ENCODE data around the gene SPATA12. TPM values are rescaled to one million over a fixed set of nuclear protein-coding genes. Genes with fewer than 3 reads are reported as not detected.

The SPATA12 gene
- total RNA-seq, 4 donors from 2014 or later: not detected

DNA sequence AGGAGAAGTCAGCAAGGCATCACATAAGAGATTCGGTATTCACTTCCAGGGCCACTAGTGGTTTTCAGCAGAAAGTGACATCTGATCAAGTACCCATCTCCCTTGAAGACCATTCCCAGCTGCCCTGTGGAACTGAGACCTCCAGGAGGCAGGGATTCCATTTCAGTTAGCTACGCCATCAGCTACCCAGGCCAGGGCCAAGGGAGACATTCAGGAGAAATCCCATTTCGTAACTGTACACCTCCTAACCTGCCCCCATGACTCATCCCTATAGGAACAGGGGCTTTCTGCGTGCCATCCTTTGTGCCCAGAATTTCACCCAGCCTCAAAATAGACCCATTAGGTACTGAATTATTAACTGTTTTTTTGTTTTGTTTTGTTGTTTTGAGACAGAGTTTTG, 24.7 kb downstream of the SPATA12 start:
- Histone ChIP-seq H3K27ac (no peak overlapping the region), H3K27me3 (no peaks in the 10 kb centered on the region), H3K9me3 (no peaks in the 10 kb centered on the region), H3K4me3 (no peak overlapping the region), H3K36me3 (no peaks in the 10 kb centered on the region), H3K4me1 (no peaks in the 10 kb centered on the region)
- WGBS, 2 donors (ENCODE audit: low coverage in 1 of 2): 98 to 100% methylated on average over 2 to 4 of the region's 4 CpGs
- ATAC-seq: no peak
- TF ChIP-seq POLR2A (IDR thresholded peaks at IDR 0.05): no peak
- TF ChIP-seq POLR2AphosphoS5 (IDR thresholded peaks at IDR 0.05): no peak
- TF ChIP-seq EP300 (IDR thresholded peaks at IDR 0.05): no peak
- TF ChIP-seq, protein P1, sequence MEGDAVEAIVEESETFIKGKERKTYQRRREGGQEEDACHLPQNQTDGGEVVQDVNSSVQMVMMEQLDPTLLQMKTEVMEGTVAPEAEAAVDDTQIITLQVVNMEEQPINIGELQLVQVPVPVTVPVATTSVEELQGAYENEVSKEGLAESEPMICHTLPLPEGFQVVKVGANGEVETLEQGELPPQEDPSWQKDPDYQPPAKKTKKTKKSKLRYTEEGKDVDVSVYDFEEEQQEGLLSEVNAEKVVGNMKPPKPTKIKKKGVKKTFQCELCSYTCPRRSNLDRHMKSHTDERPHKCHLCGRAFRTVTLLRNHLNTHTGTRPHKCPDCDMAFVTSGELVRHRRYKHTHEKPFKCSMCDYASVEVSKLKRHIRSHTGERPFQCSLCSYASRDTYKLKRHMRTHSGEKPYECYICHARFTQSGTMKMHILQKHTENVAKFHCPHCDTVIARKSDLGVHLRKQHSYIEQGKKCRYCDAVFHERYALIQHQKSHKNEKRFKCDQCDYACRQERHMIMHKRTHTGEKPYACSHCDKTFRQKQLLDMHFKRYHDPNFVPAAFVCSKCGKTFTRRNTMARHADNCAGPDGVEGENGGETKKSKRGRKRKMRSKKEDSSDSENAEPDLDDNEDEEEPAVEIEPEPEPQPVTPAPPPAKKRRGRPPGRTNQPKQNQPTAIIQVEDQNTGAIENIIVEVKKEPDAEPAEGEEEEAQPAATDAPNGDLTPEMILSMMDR (IDR thresholded peaks at IDR 0.05): no peak

GRCh38 chr3:57086201-57086600, 25.7 kb downstream of the SPATA12 start:
- no peak overlapping the region for H3K27ac ChIP-seq
- H3K27me3 ChIP-seq: no peaks in the 10 kb centered on the region
- TF ChIP-seq, protein P1 (IDR thresholded peaks at IDR 0.05): no peak
- TF ChIP-seq POLR2AphosphoS5 (IDR thresholded peaks at IDR 0.05): no peak
- no peak for TF ChIP-seq EP300 (IDR thresholded peaks at IDR 0.05)
- no peak for TF ChIP-seq POLR2A (IDR thresholded peaks at IDR 0.05)
- no peaks in the 10 kb centered on the region for H3K36me3 ChIP-seq
- no peaks in the 10 kb centered on the region for H3K9me3 ChIP-seq
- H3K4me1 ChIP-seq: no peaks in the 10 kb centered on the region
- H3K4me3 ChIP-seq: no peak overlapping the region
- no peak for ATAC-seq

GRCh38 chr3:57087361-57088092, 27.1 kb downstream of the SPATA12 start:
- H3K36me3 ChIP-seq: no peaks in the 10 kb centered on the region
- no peak overlapping the region for H3K27ac ChIP-seq
- no peak for ATAC-seq
- no peaks in the 10 kb centered on the region for H3K4me1 ChIP-seq
- no peak overlapping the region for H3K4me3 ChIP-seq
- H3K27me3 ChIP-seq: no peaks in the 10 kb centered on the region
- WGBS, 2 donors (ENCODE audit: low coverage in 1 of 2): 100% methylated on average over 1 of the region's 1 CpG
- H3K9me3 ChIP-seq: no peaks in the 10 kb centered on the region
- TF ChIP-seq EP300 (IDR thresholded peaks at IDR 0.05): no peak
- TF ChIP-seq POLR2A (IDR thresholded peaks at IDR 0.05): no peak
- TF ChIP-seq POLR2AphosphoS5 (IDR thresholded peaks at IDR 0.05): no peak
- TF ChIP-seq, protein P1 (IDR thresholded peaks at IDR 0.05): no peak

GRCh38 chr3:57088503-57088902, 28.0 kb downstream of the SPATA12 start:
- Histone ChIP-seq H3K9me3 (no peaks in the 10 kb centered on the region), H3K36me3 (no peaks in the 10 kb centered on the region), H3K4me1 (no peaks in the 10 kb centered on the region), H3K4me3 (no peak overlapping the region), H3K27me3 (no peaks in the 10 kb centered on the region), H3K27ac (no peak overlapping the region)
- 84 to 93% methylated on average over 5 of the region's 5 CpGs for WGBS, 2 donors (ENCODE audit: low coverage in 1 of 2)
- no peak for ATAC-seq
- TF ChIP-seq POLR2A (IDR thresholded peaks at IDR 0.05) (no peak), EP300 (IDR thresholded peaks at IDR 0.05) (no peak), POLR2AphosphoS5 (IDR thresholded peaks at IDR 0.05) (no peak)
- TF ChIP-seq, protein P1 (IDR thresholded peaks at IDR 0.05): no peak

- TF ChIP-seq POLR2AphosphoS5 (IDR thresholded peaks at IDR 0.05): no peak
- TF ChIP-seq POLR2A (IDR thresholded peaks at IDR 0.05): no peak
- TF ChIP-seq, protein P1 (IDR thresholded peaks at IDR 0.05): no peak
- no peak for TF ChIP-seq EP300 (IDR thresholded peaks at IDR 0.05)
- no peaks in the 10 kb centered on the region for H3K9me3 ChIP-seq
- no peaks in the 10 kb centered on the region for H3K4me1 ChIP-seq
- WGBS, 2 donors (ENCODE audit: low coverage in 1 of 2): 80 to 85% methylated on average over 1 to 3 of the region's 4 CpGs
- H3K4me3 ChIP-seq: no peak overlapping the region
- no peak for ATAC-seq
- no peak overlapping the region for H3K27ac ChIP-seq
- H3K27me3 ChIP-seq: no peaks in the 10 kb centered on the region
- H3K36me3 ChIP-seq: no peaks in the 10 kb centered on the region
Observed at GRCh38 chr3:57089043-57089442, 28.6 kb downstream of the SPATA12 start.

All from gastroesophageal sphincter (tissue), 4 donors.